CD1c-positive myeloid dendritic cell (primary cell): ENCODE measurements around the gene CROCC2.

Experiments used
- DNase-seq: peaks from one replicate; pipeline ENCODE4 v3.0.0-alpha.2; 2016; ENCODE audit errors: extremely low spot score

CROCC2 gene

GRCh38 chr2:241014224-241014623, 108.1 kb downstream of the CROCC2 start:
- no peak for DNase-seq

GRCh38 chr2:241014764-241015163, 108.6 kb downstream of the CROCC2 start:
- DNase-seq, result no peak

- no peak for DNase-seq
Measured at GRCh38 chr2:241015439-241015838, 109.3 kb downstream of the CROCC2 start.

- DNase-seq, result no peak
Measured at GRCh38 chr2:241017228-241017940, 111.2 kb downstream of the CROCC2 start.

- DNase-seq, result no peak
Measured at GRCh38 chr2:241018051-241018891, 112.1 kb downstream of the CROCC2 start.

GRCh38 chr2:241019441-241020139, 113.5 kb downstream of the CROCC2 start:
- no peak for DNase-seq

GRCh38 chr2:241020201-241020600, 114.1 kb downstream of the CROCC2 start:
- DNase-seq, result no peak

- no peak for DNase-seq
Measured at GRCh38 chr2:241020629-241021190, 114.6 kb downstream of the CROCC2 start.

GRCh38 chr2:241025639-241026038, 119.5 kb downstream of the CROCC2 start:
- DNase-seq, result no peak

- DNase-seq, result no peak
Measured at GRCh38 chr2:241029599-241030332, 123.6 kb downstream of the CROCC2 start.

- no peak for DNase-seq
Measured at GRCh38 chr2:241030333-241030680, 124.2 kb downstream of the CROCC2 start.

GRCh38 chr2:241030883-241031282, 124.7 kb downstream of the CROCC2 start:
- DNase-seq, result no peak

- no peak for DNase-seq
Measured at GRCh38 chr2:241031436-241032165, 125.5 kb downstream of the CROCC2 start.

- no peak for DNase-seq
Measured at GRCh38 chr2:241033336-241033987, 127.3 kb downstream of the CROCC2 start.

GRCh38 chr2:241033994-241034393, 127.9 kb downstream of the CROCC2 start:
- DNase-seq, result no peak

- no peak for DNase-seq
Measured at GRCh38 chr2:241034490-241035141, 128.5 kb downstream of the CROCC2 start.

GRCh38 chr2:241035142-241035817, 129.1 kb downstream of the CROCC2 start:
- DNase-seq, result no peak

- no peak for DNase-seq
Measured at GRCh38 chr2:241035818-241036396, 129.8 kb downstream of the CROCC2 start.
